Naive thymus-derived CD8-positive, alpha-beta T cell (primary cell): ENCODE data around the gene TEX13B. TPM values are rescaled to one million over a fixed set of nuclear protein-coding genes. Genes with fewer than 3 reads are reported as not detected.

Experiments used
- ATAC-seq, 2 donors: fragments of 150-1000 bp; cut with Tn5 transposase in 1 of 2; sonication (Bioruptor Pico), chemical (Tn5 transposase) in 1 of 2; 1 replicate in 1 of 2; 2 replicates in 1 of 2; pipeline ENCODE4 v1.10.0; 2021; ENCODE audit warnings: mild to moderate bottlenecking in 2 of 2, moderate library complexity in 2 of 2
- POLR2A ChIA-PET: fragments of 350-600 bp; sonication (Branson Sonifier 250); formaldehyde crosslinking; loops from one replicate; lab custom pipeline; 2021; ENCODE audit warnings: antibody characterized with exemption; lab: Charles Lee
- DNase-seq, 10 donors: peaks; one replicate each; pipeline versions ENCODE4 v3.0.0 to v3.0.0-alpha.2; 2020 to 2022
- H3K27ac Mint-ChIP-seq, 10 donors: one replicate each; pipeline ENCODE4 v1.8.0; 2020 to 2022; ENCODE audit warnings: mild to moderate bottlenecking in 10 of 10, mixed read lengths in 10 of 10, moderate library complexity in 4 of 10, inconsistent platforms in 1 of 10
- H3K27me3 Mint-ChIP-seq, 5 donors: one replicate each; pipeline ENCODE4 v1.8.0; 2021 to 2022; ENCODE audit warnings: mixed read lengths in 5 of 5
- H3K36me3 Mint-ChIP-seq, 3 donors: one replicate each; pipeline ENCODE4 v1.8.0; 2020 to 2022; ENCODE audit warnings: mixed read lengths in 3 of 3, mild to moderate bottlenecking in 2 of 3, inconsistent platforms in 1 of 3
- H3K4me1 Mint-ChIP-seq, 4 donors: one replicate each; pipeline ENCODE4 v1.8.0; 2021 to 2022; ENCODE audit warnings: mixed read lengths in 4 of 4
- H3K4me3 Mint-ChIP-seq, 10 donors: one replicate each; pipeline ENCODE4 v1.8.0; 2020 to 2022; ENCODE audit warnings: mild to moderate bottlenecking in 10 of 10, mixed read lengths in 10 of 10, moderate library complexity in 6 of 10, inconsistent platforms in 1 of 10
- H3K9me3 Mint-ChIP-seq, 9 donors: one replicate each; pipeline ENCODE4 v1.8.0; 2020 to 2022; ENCODE audit warnings: mixed read lengths in 9 of 9, mild to moderate bottlenecking in 3 of 9, inconsistent platforms in 1 of 9, moderate library complexity in 1 of 9
- polyA plus RNA-seq, 3 donors: library from polyadenylated mRNA; unstranded; fragments of 300-500 nt; fragmentation: Illumina TruSeq; gene quantifications; one replicate each; pipeline ENCODE4 v1.2.3, GENCODE V29; 2021
- total RNA-seq, 8 experiments: library from RNA in 2 of 8; stranded (reverse) in 2 of 8; gene quantifications; one replicate each; pipeline ENCODE4 v1.2.3 and lab custom pipeline; 2021 to 2026

The TEX13B gene
- total and polyA plus RNA-seq, 5 experiments from 2014 or later, result not detected

DNA sequence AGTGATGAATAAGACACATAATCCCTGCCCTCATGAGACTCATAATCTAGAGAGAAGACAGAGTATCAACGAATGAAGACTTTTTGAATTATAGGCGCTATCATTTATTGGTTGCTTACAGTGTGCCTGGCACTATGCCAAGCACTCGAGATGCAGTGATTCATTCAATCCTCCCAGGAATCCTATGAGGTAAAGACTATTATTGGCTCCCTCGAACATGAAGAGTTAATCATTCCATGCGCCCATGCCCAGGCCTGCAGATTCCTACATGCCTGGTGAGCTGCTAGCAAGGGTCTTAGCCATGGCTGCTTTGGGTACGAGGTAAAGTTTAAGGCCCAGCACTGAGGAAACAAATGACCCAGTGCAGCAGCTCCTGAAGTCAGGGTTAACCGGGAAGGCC lies 47.0 kb downstream of the TEX13B start:
- POLR2A ChIA-PET, result no interaction called here

DNA sequence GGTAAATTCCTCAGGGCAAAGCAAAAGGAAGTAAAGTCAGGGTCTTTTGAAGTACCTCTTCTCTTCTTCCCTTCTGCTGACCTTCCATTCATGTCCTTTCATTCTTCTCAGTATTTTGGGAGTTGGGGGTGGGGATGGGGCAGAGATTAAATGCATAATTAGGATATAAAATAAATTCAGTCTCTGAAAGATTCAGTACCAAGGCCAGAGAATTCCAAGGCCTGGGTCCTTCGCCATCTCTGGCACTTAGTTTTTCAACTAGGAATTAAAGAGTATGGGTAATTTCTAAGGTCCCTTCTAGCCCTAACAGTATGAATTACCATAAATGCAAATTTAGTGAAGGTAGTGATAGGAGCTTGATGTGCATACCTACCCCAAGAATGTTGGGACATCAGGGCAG lies 47.9 kb downstream of the TEX13B start:
- DNase-seq, result no peak
- Mint-ChIP-seq H3K27me3 (peaks cover 6 to 18% (median 12%) of the 10 kb centered on the region in 5 donors), H3K4me1 (peaks cover 0 to 12% (median 4%) of the 10 kb centered on the region in 4 donors), H3K36me3 (peaks cover 0 to 9% (median 2%) of the 10 kb centered on the region in 3 donors), H3K4me3 (no peak overlapping the region), H3K27ac (no peak overlapping the region), H3K9me3 (peaks cover 0 to 4% (median 0%) of the 10 kb centered on the region in 9 donors)
- ATAC-seq, result no peak
- POLR2A ChIA-PET, result no interaction called here

More for the DNA sequence above, 47.0 kb downstream of the TEX13B start:
- no peak overlapping the region for H3K27ac Mint-ChIP-seq
- peaks cover 0 to 5% (median 0%) of the 10 kb centered on the region in 3 donors for H3K36me3 Mint-ChIP-seq
- no peak for DNase-seq
- peak overlapping the region in 1 of 10 donors; percentile 61 for H3K4me3 Mint-ChIP-seq
- no peak for ATAC-seq
- peaks cover 0 to 4% (median 0%) of the 10 kb centered on the region in 9 donors for H3K9me3 Mint-ChIP-seq
- H3K27me3 Mint-ChIP-seq, result peaks cover 8 to 24% (median 14%) of the 10 kb centered on the region in 5 donors
- H3K4me1 Mint-ChIP-seq, result peaks cover 0 to 12% (median 4%) of the 10 kb centered on the region in 4 donors

Other genes starting within 250 kb of the TEX13B start
- gene TSC22D3, start 206.6 kb downstream of the TEX13B start, total RNA-seq, result 100 to 1,000 TPM; 196 to 214 TPM
- gene TSC22D3, start 206.6 kb downstream of the TEX13B start, polyA plus RNA-seq, result 100 to 1,000 TPM; 437 to 997 (median 737) TPM
- not detected for gene NCBP2L, start 204.6 kb downstream of the TEX13B start, total RNA-seq
- under 1 TPM in 2 of 3 donors, not detected in 1; 0.17 to 0.21 TPM for gene NCBP2L, start 204.6 kb downstream of the TEX13B start, polyA plus RNA-seq
- gene MID2, start 156.5 kb downstream of the TEX13B start, total RNA-seq, result 10 to 100 TPM; 19.3 to 20.5 TPM
- 10 to 100 TPM in 1 of 3 donors, 1 to 10 TPM in 2; 5.8 to 12.3 (median 7.1) TPM for gene MID2, start 156.5 kb downstream of the TEX13B start, polyA plus RNA-seq
- gene VSIG1, start 62.7 kb upstream of the TEX13B start, total RNA-seq, result 10 to 100 TPM; 37.3 to 39.5 TPM
- 10 to 100 TPM in 1 of 3 donors, 1 to 10 TPM in 2; 8.4 to 13.1 (median 9.8) TPM for gene VSIG1, start 62.7 kb upstream of the TEX13B start, polyA plus RNA-seq
- 10 to 100 TPM; 26.1 to 27.5 TPM for gene PSMD10, start 109.2 kb upstream of the TEX13B start, total RNA-seq
- gene PSMD10, start 109.2 kb upstream of the TEX13B start, polyA plus RNA-seq, result 10 to 100 TPM; 51.5 to 68.5 (median 63.7) TPM
- 1 to 10 TPM; 7.6 to 8.3 TPM for gene ATG4A, start 109.4 kb upstream of the TEX13B start, total RNA-seq
- gene ATG4A, start 109.4 kb upstream of the TEX13B start, polyA plus RNA-seq, result 10 to 100 TPM; 19.4 to 22.1 (median 21.1) TPM